Kidney (tissue), 14 donors: ENCODE measurements around the gene PRDX3. TPM values are rescaled to one million over a fixed set of nuclear protein-coding genes. Genes with fewer than 3 reads are reported as not detected.
"Not testable (repeated sequence)": the region's sequence is repeated elsewhere in the genome, so short reads cannot be mapped to it uniquely, and the experiment has no call there.

Experiments used
- DNase-seq, 5 donors: peaks; one replicate each; pipeline ENCODE4 v3.0.0-alpha.2; 2013 to 2020
- FAIRE-seq: peaks from 2 replicates; lab custom pipeline; 2012; peaks lifted over from hg19 to GRCh38; lab: Jason Lieb, UNC
- H3K27ac ChIP-seq, 2 donors: one replicate each; pipeline ENCODE4 v1.7.0; 2013; ENCODE audit warnings: low read depth in 2 of 2, low read length in 2 of 2, inconsistent platforms in 1 of 2
- H3K27me3 ChIP-seq: one replicate; pipeline ENCODE4 v1.7.1; 2013; ENCODE audit warnings: low read length, inconsistent platforms; ENCODE audit not compliant: control insufficient read depth, insufficient read depth
- H3K36me3 ChIP-seq, 3 donors: one replicate each; pipeline versions ENCODE4 v1.7.0 to v1.7.1; 2013; ENCODE audit warnings: low read length in 3 of 3, control low read depth in 1 of 3, inconsistent platforms in 1 of 3; ENCODE audit not compliant: insufficient read depth in 3 of 3, control insufficient read depth in 2 of 3
- H3K4me1 ChIP-seq, 3 donors: one replicate each; pipeline versions ENCODE4 v1.7.0 to v1.7.1; 2013; ENCODE audit warnings: low read length in 3 of 3, inconsistent platforms in 1 of 3, low read depth in 1 of 3; ENCODE audit not compliant: control insufficient read depth in 2 of 3, insufficient read depth in 2 of 3
- H3K4me3 ChIP-seq, 3 donors: one replicate each; pipeline versions ENCODE4 v1.7.0 to v1.8.1; 2013; ENCODE audit warnings: low read length in 3 of 3, control low read depth in 1 of 3, inconsistent platforms in 1 of 3
- H3K9ac ChIP-seq, 3 donors: one replicate each; pipeline versions ENCODE4 v1.7.0 to v1.7.1; 2013; ENCODE audit warnings: low read length in 3 of 3, control low read depth in 1 of 3, inconsistent platforms in 1 of 3
- H3K9me3 ChIP-seq, 3 donors: one replicate each; pipeline versions ENCODE4 v1.7.0 to v1.7.1; 2013; ENCODE audit warnings: low read length in 3 of 3, control low read depth in 1 of 3, inconsistent platforms in 1 of 3; ENCODE audit not compliant: control insufficient read depth in 2 of 3, insufficient read depth in 1 of 3
- intact Hi-C: fragments of 100-400 bp; cut with DNase I; formaldehyde crosslinking; loops from one replicate; pipeline ENCODE4 v1.11.1; 2022
- polyA plus RNA-seq: library from polyadenylated mRNA; stranded (reverse); fragments of 350-450 nt; fragmentation: Illumina TruSeq; extraction: RNeasy Lipid Tissue Mini Kit (QIAGEN cat#74804); gene quantifications from one replicate; pipeline ENCODE4 v1.2.3, GENCODE V29; 2014; ENCODE audit warnings: low read depth, low replicate concordance; ENCODE audit not compliant: insufficient read depth
- total RNA-seq: library from RNA; stranded (reverse); fragmentation: NEBNext Ultra II Directional; extraction: Animal tissue kit (Norgen Biotek cat#: 25700); gene quantifications from one replicate; pipeline ENCODE4 v1.2.1, GENCODE V29; 2021
- TF ChIP-seq, protein P1 (sequence below): IDR thresholded peaks from 3 replicates; pipeline ENCODE4 v1.5.1; 2012; ENCODE audit warnings: mild to moderate bottlenecking, moderate library complexity, borderline replicate concordance; ENCODE audit not compliant: insufficient read depth; ENCODE audit errors: extremely low read depth
- donor health status: control.
- donor health status: control.
- donor health status: control.
- donor health status: control.
- donor health status: control.
- donor health status: DM: yes; HTN: yes; CAD: no.
- donor health status: Normal renal cell carcinoma (clear cell type).

PRDX3 gene
- total and polyA plus RNA-seq, 2 donors from 2014 or later, result 118 to 294 TPM

DNA sequence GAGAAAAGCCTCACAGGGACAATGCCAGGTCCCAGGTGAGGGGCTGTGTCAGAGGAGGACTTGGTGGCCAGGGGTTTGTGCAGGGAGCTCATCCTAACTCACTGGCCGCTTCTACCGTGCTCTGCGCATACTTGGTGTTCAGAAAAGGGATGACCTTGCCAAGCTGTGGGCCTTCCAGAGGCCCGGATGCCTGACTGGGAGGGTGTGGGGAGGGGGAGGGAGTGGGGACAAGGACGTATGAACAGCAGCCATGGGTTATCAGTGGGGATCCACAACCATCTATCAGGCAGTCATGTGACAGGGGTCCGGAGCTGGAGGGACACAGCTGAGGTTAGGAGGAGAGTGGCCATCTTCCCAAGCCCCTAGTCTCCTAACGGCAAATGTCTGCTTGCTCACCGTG, 19.3 kb downstream of the PRDX3 start:
- FAIRE-seq (no peak), DNase-seq (no peak)
- Histone ChIP-seq H3K27ac (no peak overlapping the region), H3K4me1 (peaks cover under 1 to 15% (median 7%) of the 10 kb centered on the region in 3 donors), H3K9ac (no peak overlapping the region), H3K4me3 (no peak overlapping the region), H3K9me3 (no peaks in the 10 kb centered on the region), H3K27me3 (no peaks in the 10 kb centered on the region), H3K36me3 (peaks cover 0 to 21% (median 16%) of the 10 kb centered on the region in 3 donors)
- intact Hi-C loops, result no loop called here
- TF ChIP-seq, protein P1, sequence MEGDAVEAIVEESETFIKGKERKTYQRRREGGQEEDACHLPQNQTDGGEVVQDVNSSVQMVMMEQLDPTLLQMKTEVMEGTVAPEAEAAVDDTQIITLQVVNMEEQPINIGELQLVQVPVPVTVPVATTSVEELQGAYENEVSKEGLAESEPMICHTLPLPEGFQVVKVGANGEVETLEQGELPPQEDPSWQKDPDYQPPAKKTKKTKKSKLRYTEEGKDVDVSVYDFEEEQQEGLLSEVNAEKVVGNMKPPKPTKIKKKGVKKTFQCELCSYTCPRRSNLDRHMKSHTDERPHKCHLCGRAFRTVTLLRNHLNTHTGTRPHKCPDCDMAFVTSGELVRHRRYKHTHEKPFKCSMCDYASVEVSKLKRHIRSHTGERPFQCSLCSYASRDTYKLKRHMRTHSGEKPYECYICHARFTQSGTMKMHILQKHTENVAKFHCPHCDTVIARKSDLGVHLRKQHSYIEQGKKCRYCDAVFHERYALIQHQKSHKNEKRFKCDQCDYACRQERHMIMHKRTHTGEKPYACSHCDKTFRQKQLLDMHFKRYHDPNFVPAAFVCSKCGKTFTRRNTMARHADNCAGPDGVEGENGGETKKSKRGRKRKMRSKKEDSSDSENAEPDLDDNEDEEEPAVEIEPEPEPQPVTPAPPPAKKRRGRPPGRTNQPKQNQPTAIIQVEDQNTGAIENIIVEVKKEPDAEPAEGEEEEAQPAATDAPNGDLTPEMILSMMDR, result no peak

DNA sequence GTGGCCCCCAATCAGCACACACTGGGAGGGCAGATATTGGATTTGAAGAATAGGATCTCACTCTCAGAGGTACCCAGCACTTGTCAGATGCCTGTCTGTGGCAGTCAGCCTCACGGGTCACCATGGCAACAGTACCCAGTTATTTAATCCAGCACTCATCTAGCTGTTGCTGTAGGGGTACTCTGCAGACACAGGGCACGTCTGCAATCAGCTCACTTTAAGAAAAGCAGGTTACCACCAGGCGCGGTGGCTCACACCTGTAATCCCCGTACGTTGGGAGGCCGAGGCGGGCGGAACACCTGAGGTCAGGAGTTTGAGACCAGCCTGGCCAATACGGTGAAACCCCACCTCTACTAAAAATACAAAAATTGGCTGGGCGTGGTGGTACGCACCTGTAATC, 25.0 kb downstream of the PRDX3 start:
- no peaks in the 10 kb centered on the region for H3K27me3 ChIP-seq
- H3K36me3 ChIP-seq, result peaks cover 3 to 28% (median 22%) of the 10 kb centered on the region in 3 donors
- H3K9ac ChIP-seq, result no peak overlapping the region
- FAIRE-seq, result no peak
- no peaks in the 10 kb centered on the region for H3K4me1 ChIP-seq
- H3K4me3 ChIP-seq, result no peak overlapping the region
- DNase-seq, result no peak
- H3K27ac ChIP-seq, result no peak overlapping the region
- intact Hi-C loops, result no loop called here
- H3K9me3 ChIP-seq, result no peaks in the 10 kb centered on the region
- TF ChIP-seq, protein P1, result no peak

DNA sequence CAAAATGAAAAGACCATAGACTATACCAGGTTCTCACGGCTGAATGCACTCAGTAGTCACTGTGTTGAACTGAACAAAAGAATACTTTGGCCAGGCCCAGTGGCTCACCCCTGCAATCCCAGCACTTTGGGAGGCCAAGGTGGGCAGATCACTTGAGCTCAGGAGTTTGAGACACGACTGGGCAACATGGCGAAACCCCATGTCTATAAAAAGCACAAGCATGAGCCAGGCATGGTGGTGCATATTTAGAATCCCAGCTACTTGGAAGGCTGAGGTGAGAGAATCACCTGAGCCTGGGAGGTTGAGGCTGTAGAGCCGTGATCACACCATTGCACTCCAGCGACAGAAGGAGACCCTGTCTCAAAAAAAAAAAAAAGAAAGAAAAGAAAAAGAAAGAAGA, 25.6 kb downstream of the PRDX3 start:
- H3K4me3 ChIP-seq, result no peak overlapping the region
- H3K9me3 ChIP-seq, result no peaks in the 10 kb centered on the region
- H3K27me3 ChIP-seq, result no peaks in the 10 kb centered on the region
- no peak overlapping the region for H3K9ac ChIP-seq
- intact Hi-C loops, result no loop called here
- FAIRE-seq (no peak), DNase-seq (no peak)
- TF ChIP-seq, protein P1, result no peak
- peaks cover 3 to 28% (median 22%) of the 10 kb centered on the region in 3 donors for H3K36me3 ChIP-seq
- no peak overlapping the region for H3K27ac ChIP-seq
- no peaks in the 10 kb centered on the region for H3K4me1 ChIP-seq

DNA sequence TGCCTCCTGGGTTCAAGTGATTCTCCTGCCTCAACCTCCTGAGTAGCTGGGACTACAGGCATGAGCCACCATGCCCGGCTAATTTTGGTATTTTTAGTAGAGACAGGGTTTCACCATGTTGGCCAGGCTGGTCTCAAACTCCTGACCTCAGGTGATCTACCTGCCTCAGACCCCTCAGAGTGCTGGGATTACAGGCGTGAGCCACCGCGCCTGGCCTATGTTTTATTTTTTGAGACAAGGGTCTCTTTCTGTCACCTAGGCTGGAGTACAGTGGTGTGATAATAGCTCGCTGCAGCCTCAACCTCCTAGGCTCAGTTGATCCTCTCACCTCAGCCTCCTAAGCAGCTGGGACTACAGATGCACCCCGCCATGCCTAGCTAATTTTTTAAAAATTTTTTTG, 27.0 kb downstream of the PRDX3 start:
- H3K27ac ChIP-seq, DNase-seq, intact Hi-C loops, H3K4me3 ChIP-seq, H3K9ac ChIP-seq, FAIRE-seq, H3K27me3 ChIP-seq, H3K9me3 ChIP-seq, H3K4me1 ChIP-seq: not testable (repeated sequence)
- H3K36me3 ChIP-seq, result peaks cover 3 to 31% (median 19%) of the 10 kb centered on the region in 3 donors
